K562 (cell line): ENCODE results near the gene C7orf57. TPM values are rescaled to one million over a fixed set of nuclear protein-coding genes. Genes with fewer than 3 reads are reported as not detected.

Experiments used
- ATAC-seq: fragments of 200-7000 bp; cut with Tn5 transposase; 3 replicates; pipeline ENCODE4 v1.9.1; 2020; ENCODE audit warnings: moderate library complexity
- BruUV-seq: library from RNA; stranded (reverse); fragments of 400-500 nt; replicated peaks from 2 replicates; lab custom pipeline; 2021; lab: Mats Ljungman, UMichigan
- CTCF ChIA-PET: fragments of 300-600 bp; formaldehyde crosslinking; extraction: SDS; loops from one replicate; lab custom pipeline; 2021; ENCODE audit warnings: low intra/inter-chr PET ratio; lab: Yijun Ruan, JAX
- POLR2A ChIA-PET: fragments of 300-600, 350-650 bp; sonication (Branson Sonifier 250); formaldehyde crosslinking; extraction: SDS; loops from one replicate; lab custom pipeline; 2021; ENCODE audit warnings: antibody characterized with exemption, inconsistent platforms; lab: Yijun Ruan, JAX
- DNase-seq, 4 experiments: peaks; one replicate each; pipeline versions ENCODE4 v3.0.0 to v3.0.0-alpha.2; 2011 to 2018; ENCODE audit warnings: low spot score in 3 of 4, mixed read lengths in 3 of 4; ENCODE audit errors: extremely low read depth in 1 of 4
- FAIRE-seq: peaks from 2 replicates; lab custom pipeline; 2011; peaks lifted over from hg19 to GRCh38; lab: Jason Lieb, UNC
- H2AFZ ChIP-seq: 2 replicates; pipeline ENCODE4 v1.6.0; 2011; ENCODE audit warnings: low read depth, low read length, control low read depth, inconsistent platforms
- H3K27ac ChIP-seq: fragments of 200-600 bp; 3 replicates; pipeline ENCODE4 v1.8.0; 2011; ENCODE audit warnings: low read depth, mild to moderate bottlenecking, control low read depth, inconsistent platforms, low read length, moderate library complexity, mixed read lengths; ENCODE audit errors: extremely low read depth
- H3K27me3 ChIP-seq, 2 experiments: fragments of 300-600 bp in 1 of 2; 2 replicates in 1 of 2; 3 replicates in 1 of 2; pipeline versions ENCODE4 v1.6.0 to v1.8.0; 2011; ENCODE audit warnings: inconsistent platforms in 2 of 2, low read length in 2 of 2, mild to moderate bottlenecking in 1 of 2, mixed read lengths in 1 of 2, moderate library complexity in 1 of 2; ENCODE audit not compliant: control insufficient read depth in 2 of 2, insufficient read depth in 2 of 2
- H3K36me3 ChIP-seq: fragments of 300-600 bp; 3 replicates; pipeline ENCODE4 v1.8.0; 2011; ENCODE audit warnings: mild to moderate bottlenecking, low read length, inconsistent platforms; ENCODE audit not compliant: control insufficient read depth, insufficient read depth
- H3K4me1 ChIP-seq, 2 experiments: fragments of 200-600 bp in 1 of 2; replicated peaks in 1 of 2; 2 replicates in 1 of 2; 3 replicates in 1 of 2; pipeline versions ENCODE4 v1.5.1 to v1.8.0; 2011; ENCODE audit warnings: inconsistent platforms in 2 of 2, low read length in 2 of 2, mild to moderate bottlenecking in 1 of 2, mixed read lengths in 1 of 2, moderate library complexity in 1 of 2; ENCODE audit not compliant: control insufficient read depth in 2 of 2, insufficient read depth in 2 of 2
- H3K4me2 ChIP-seq: 2 replicates; pipeline ENCODE4 v1.6.1; 2011; ENCODE audit warnings: low read length, control low read depth, inconsistent platforms, mixed read lengths; ENCODE audit not compliant: insufficient read depth
- H3K4me3 ChIP-seq: fragments of 200-600 bp; sonication (generic), shearing (Covaris generic); 2 replicates; pipeline ENCODE4 v1.5.1; 2016; ENCODE audit warnings: control low read depth, inconsistent platforms
- H3K79me2 ChIP-seq: fragments of 200-600 bp; 3 replicates; pipeline ENCODE4 v1.8.0; 2011; ENCODE audit warnings: low read length, inconsistent platforms; ENCODE audit not compliant: control insufficient read depth, insufficient read depth
- H3K9ac ChIP-seq, 2 experiments: 2 replicates each; pipeline versions ENCODE4 v1.6.0 to v1.6.1; 2011; ENCODE audit warnings: low read depth in 2 of 2, low read length in 2 of 2, control low read depth in 1 of 2, inconsistent platforms in 1 of 2, mild to moderate bottlenecking in 1 of 2, mixed read lengths in 1 of 2; ENCODE audit not compliant: insufficient read depth in 1 of 2
- H3K9me1 ChIP-seq: one replicate; pipeline ENCODE4 v1.6.0; 2011; ENCODE audit warnings: inconsistent platforms, mild to moderate bottlenecking, low read length, moderate library complexity; ENCODE audit not compliant: control insufficient read depth, insufficient read depth
- H3K9me3 ChIP-seq: replicated peaks from 2 replicates; pipeline ENCODE4 v1.5.1; 2011; ENCODE audit warnings: low read depth, low read length, inconsistent platforms; ENCODE audit not compliant: control insufficient read depth, insufficient read depth
- H4K20me1 ChIP-seq: replicated peaks from 2 replicates; pipeline ENCODE4 v1.6.1; 2011; ENCODE audit warnings: low read length, inconsistent platforms, mixed read lengths; ENCODE audit not compliant: control insufficient read depth, insufficient read depth
- HLTF ChIP-seq: fragments of 450-650 bp; IDR thresholded peaks from 2 replicates; pipeline ENCODE4 v1.6.1; 2016
- HNRNPL ChIP-seq: fragments of 200-400 bp; formaldehyde crosslinking; IDR thresholded peaks from 2 replicates; pipeline ENCODE4 v1.6.1; 2017; ENCODE audit warnings: low read depth, mild to moderate bottlenecking, low read length
- KDM4B ChIP-seq, 2 experiments: fragments of 450-650 bp in 1 of 2; sonication (generic) in 1 of 2; IDR thresholded peaks; 2 replicates each; pipeline ENCODE4 v1.6.1; 2016 to 2017; ENCODE audit warnings: borderline replicate concordance in 2 of 2, antibody characterized with exemption in 1 of 2, low read depth in 1 of 2, mild to moderate bottlenecking in 1 of 2
- NEUROD1 ChIP-seq: fragments of 150-350 bp; IDR thresholded peaks from 2 replicates; pipeline ENCODE4 v1.6.1; 2014; ENCODE audit warnings: borderline replicate concordance, low read length, low read depth; ENCODE audit not compliant: partially characterized antibody
- RAD21 ChIP-seq, 2 experiments: fragments of 250-450 bp in 1 of 2; fragments of 450-650 bp in 1 of 2; sonication (Bioruptor Pico) in 1 of 2; formaldehyde crosslinking in 1 of 2; IDR thresholded peaks in 1 of 2; conservative IDR thresholded peaks in 1 of 2; 2 replicates each; pipeline versions ENCODE4 v1.4.0 to v1.8.0; 2020 to 2022; ENCODE audit warnings: mild to moderate bottlenecking in 2 of 2, moderate library complexity in 1 of 2
- SPI1 ChIP-seq: IDR thresholded peaks from 2 replicates; pipeline ENCODE4 v1.6.1; 2011; ENCODE audit warnings: low read depth, low read length, control low read depth, borderline replicate concordance
- TCF15 ChIP-seq: fragments of 250-450 bp; sonication (Bioruptor Pico); IDR thresholded peaks from 2 replicates; pipeline ENCODE4 v1.8.0; 2022; ENCODE audit warnings: moderate library complexity, mild to moderate bottlenecking, inconsistent platforms
- XRCC4 ChIP-seq: IDR thresholded peaks from one replicate; pipeline ENCODE4 v1.6.1; 2011; ENCODE audit not compliant: insufficient read depth, insufficient read length; ENCODE audit errors: extremely low read depth
- ZC3H8 ChIP-seq: fragments of 450-650 bp; IDR thresholded peaks from 2 replicates; pipeline ENCODE4 v1.6.1; 2017
- ZFP1 ChIP-seq: fragments of 450-650 bp; formaldehyde crosslinking; IDR thresholded peaks from 2 replicates; pipeline ENCODE4 v1.4.0; 2020; ENCODE audit warnings: mild to moderate bottlenecking, mixed read lengths
- WGBS: fragments of 100-300 bp; shearing (Covaris generic); methylation state at CpG from one replicate; pipeline ENCODE4 v1.1.6; 2016; ENCODE audit warnings: low coverage, mixed read lengths; ENCODE audit not compliant: insufficient coverage; ENCODE audit errors: missing lambda C conversion rate; 5-methylcytosine and 5-hydroxymethylcytosine counted together
- in situ Hi-C: fragments of 300-500 bp; cut with MboI; formaldehyde crosslinking; loops from 4 replicates; pipeline ENCODE4 v1.15.0; 2018; ENCODE audit warnings: inconsistent platforms, mixed read lengths
- intact Hi-C: fragments of 100-400 bp; cut with micrococcal nuclease; formaldehyde crosslinking; loops from 2 replicates; pipeline ENCODE4 v1.14.2; 2022
- polyA plus RNA-seq, 8 experiments: library from polyadenylated mRNA; depleted of rRNA in 4 of 8; stranded (reverse) in 5 of 8; unstranded in 3 of 8; fragments of >200 nt; fragmentation: Nextera tagmentation in 2 of 8; fragmentation: Illumina TruSeq in 1 of 8; extraction: Ambion mirVana in 2 of 8; extraction: Trizol in 1 of 8; gene quantifications; 2 replicates each; pipeline versions ENCODE4 v1.2.1 to v1.2.3, GENCODE V29; 2011 to 2014; ENCODE audit warnings: inconsistent platforms in 1 of 8, missing spikeins in 1 of 8
- total RNA-seq, 7 experiments: library from RNA; depleted of rRNA in 6 of 7; stranded (reverse); fragments of >200 nt in 6 of 7; fragmentation: Illumina TruSeq in 2 of 7; extraction: Trizol in 2 of 7; gene quantifications; 2 replicates each; pipeline versions ENCODE4 v1.2.1 to v1.2.3, GENCODE V29; 2011 to 2021; ENCODE audit warnings: low replicate concordance in 1 of 7
- TF ChIP-seq, protein P1 (sequence below): sonication (generic); formaldehyde crosslinking; IDR thresholded peaks from 2 replicates; pipeline ENCODE4 v1.8.0; 2022; ENCODE audit warnings: mild to moderate bottlenecking, low read depth, missing genetic modification reagents

C7orf57 gene
- total and polyA plus RNA-seq, 9 of the 15 experiments (the other 6 are each of a cell fraction or from before 2014, with no cell fraction given) = not detected

DNA sequence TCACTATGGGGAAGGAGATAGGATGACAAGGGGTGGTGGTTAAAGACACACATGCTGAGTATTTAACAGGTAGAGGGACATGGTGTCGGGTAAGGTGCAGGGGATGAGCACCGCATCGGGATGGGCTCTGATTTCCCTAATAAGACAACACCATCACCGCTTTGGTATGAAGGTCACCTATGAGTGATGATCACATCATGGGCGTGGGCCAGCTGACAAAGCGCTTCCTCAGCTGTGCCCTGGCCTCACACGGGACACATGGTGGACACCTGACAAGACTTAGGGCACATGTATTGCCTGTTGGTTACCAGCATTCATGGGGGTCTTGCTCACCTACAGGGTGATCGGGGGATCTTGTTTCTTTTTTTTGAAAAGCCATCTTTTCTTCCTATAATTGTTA lies 12.8 kb downstream of the C7orf57 start:
- no TSS peak for BruUV-seq
- in situ Hi-C loops (no loop called here), intact Hi-C loops (no loop called here)
- ChIA-PET POLR2A (no interaction called here), CTCF (no interaction called here)
- no peak overlapping the region for H3K9ac ChIP-seq
- WGBS = 0% methylated on average over 6 of the region's 8 CpGs
- peaks cover 19 to 50% of the 10 kb centered on the region in 2 experiments; a peak in 4 of 5 replicates for H3K27me3 ChIP-seq
- FAIRE-seq (no peak), ATAC-seq (no peak), DNase-seq (no peak)
- TF ChIP-seq TCF15 (CRISPR knock-in tag) = no peak
- TF ChIP-seq SPI1 = no peak
- TF ChIP-seq ZFP1 = no peak
- TF ChIP-seq RAD21 (CRISPR knock-in tag; conservative IDR thresholded peaks at IDR 0.05 in 1 of 2, IDR thresholded peaks at IDR 0.05 in 1 of 2) = no peak
- no peak for TF ChIP-seq KDM4B (IDR thresholded peaks at IDR 0.05; ENCODE audit: borderline replicate concordance in 2 of 2, low read depth in 1 of 2)
- no peak for TF ChIP-seq NEUROD1
- TF ChIP-seq ZC3H8 = no peak
- TF ChIP-seq XRCC4 = no peak
- no peak for TF ChIP-seq HLTF
- no peak for TF ChIP-seq HNRNPL
- TF ChIP-seq, protein P1, sequence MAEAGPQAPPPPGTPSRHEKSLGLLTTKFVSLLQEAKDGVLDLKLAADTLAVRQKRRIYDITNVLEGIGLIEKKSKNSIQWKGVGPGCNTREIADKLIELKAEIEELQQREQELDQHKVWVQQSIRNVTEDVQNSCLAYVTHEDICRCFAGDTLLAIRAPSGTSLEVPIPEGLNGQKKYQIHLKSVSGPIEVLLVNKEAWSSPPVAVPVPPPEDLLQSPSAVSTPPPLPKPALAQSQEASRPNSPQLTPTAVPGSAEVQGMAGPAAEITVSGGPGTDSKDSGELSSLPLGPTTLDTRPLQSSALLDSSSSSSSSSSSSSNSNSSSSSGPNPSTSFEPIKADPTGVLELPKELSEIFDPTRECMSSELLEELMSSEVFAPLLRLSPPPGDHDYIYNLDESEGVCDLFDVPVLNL = no peak
- H3K4me1 ChIP-seq = no peaks in the 10 kb centered on the region; a peak in 1 of 5 replicates
- H4K20me1 ChIP-seq = no peaks in the 10 kb centered on the region
- no peak overlapping the region for H3K4me3 ChIP-seq
- no peaks in the 10 kb centered on the region for H3K9me1 ChIP-seq
- H3K4me2 ChIP-seq = no peak overlapping the region
- H3K36me3 ChIP-seq = no peaks in the 10 kb centered on the region
- H3K27ac ChIP-seq = no peak overlapping the region
- H3K79me2 ChIP-seq = no peaks in the 10 kb centered on the region
- H3K9me3 ChIP-seq = no peaks in the 10 kb centered on the region
- H2AFZ ChIP-seq = no peak overlapping the region
